Endothelial cell of umbilical vein (primary cell): ENCODE data around the gene TBX4. TPM values are rescaled to one million over a fixed set of nuclear protein-coding genes. Genes with fewer than 3 reads are reported as not detected.

ENCODE experiments used
- BruUV-seq: library from RNA; stranded (reverse); fragments of 400-500 nt; replicated peaks from 2 replicates; lab custom pipeline; 2021; lab: Mats Ljungman, UMichigan
- CTCF ChIA-PET: fragments of 300-600, 350-600 bp; sonication (Branson Sonifier 250); formaldehyde crosslinking; loops from one replicate; lab custom pipeline; 2021; ENCODE audit warnings: antibody characterized with exemption, inconsistent platforms; lab: Charles Lee
- POLR2A ChIA-PET: fragments of 300-600, 350-600 bp; sonication (Branson Sonifier 250); formaldehyde crosslinking; loops from one replicate; lab custom pipeline; 2021; ENCODE audit warnings: antibody characterized with exemption, inconsistent platforms; lab: Charles Lee
- DNase-seq: peaks from one replicate; pipeline ENCODE4 v3.0.0-alpha.2; 2011; ENCODE audit warnings: low read depth, low spot score
- FAIRE-seq: peaks from 2 replicates; lab custom pipeline; 2011; peaks lifted over from hg19 to GRCh38; lab: Jason Lieb, UNC
- H2AFZ ChIP-seq: 2 replicates; pipeline ENCODE4 v1.6.0; 2012; ENCODE audit warnings: low read depth, low read length, control low read depth, inconsistent platforms
- H3K27ac ChIP-seq: 2 replicates; pipeline ENCODE4 v1.5.1; 2011; ENCODE audit warnings: low read depth, mild to moderate bottlenecking, control low read depth, low read length, moderate library complexity; ENCODE audit not compliant: insufficient read depth
- H3K27me3 ChIP-seq, 2 experiments: 2 replicates each; pipeline versions ENCODE4 v1.6.0 to v1.6.1; 2011; ENCODE audit warnings: low read length in 2 of 2, mixed read lengths in 1 of 2; ENCODE audit not compliant: control insufficient read depth in 2 of 2, insufficient read depth in 2 of 2
- H3K36me3 ChIP-seq, 2 experiments: 2 replicates in 1 of 2; 3 replicates in 1 of 2; pipeline ENCODE4 v1.5.1; 2011; ENCODE audit warnings: low read length in 2 of 2, mild to moderate bottlenecking in 1 of 2, moderate library complexity in 1 of 2; ENCODE audit not compliant: control insufficient read depth in 2 of 2, insufficient read depth in 2 of 2; ENCODE audit errors: extremely low read depth in 1 of 2
- H3K4me1 ChIP-seq: 3 replicates; pipeline ENCODE4 v1.5.1; 2011; ENCODE audit warnings: mild to moderate bottlenecking, low read length; ENCODE audit not compliant: control insufficient read depth, insufficient read depth; ENCODE audit errors: extremely low read depth
- H3K4me2 ChIP-seq: 2 replicates; pipeline ENCODE4 v1.6.1; 2011; ENCODE audit warnings: low read length, control low read depth, mixed read lengths; ENCODE audit not compliant: insufficient read depth
- H3K4me3 ChIP-seq, 3 experiments: fragments of 200-600 bp in 1 of 3; sonication (generic), shearing (Covaris generic) in 1 of 3; replicated peaks in 1 of 3; 2 replicates each; pipeline ENCODE4 v1.5.1; 2011 to 2016; ENCODE audit warnings: control low read depth in 3 of 3, low read length in 3 of 3, mild to moderate bottlenecking in 2 of 3, inconsistent platforms in 1 of 3, low read depth in 1 of 3, moderate library complexity in 1 of 3; ENCODE audit not compliant: insufficient read depth in 1 of 3
- H3K79me2 ChIP-seq: 2 replicates; pipeline ENCODE4 v1.6.0; 2012; ENCODE audit warnings: low read length, inconsistent platforms; ENCODE audit not compliant: control insufficient read depth, insufficient read depth
- H3K9ac ChIP-seq: replicated peaks from 2 replicates; pipeline ENCODE3; 2011; ENCODE audit warnings: low read length, control low read depth; ENCODE audit not compliant: insufficient read depth; ENCODE audit errors: extremely low read depth
- H3K9me1 ChIP-seq: replicated peaks from 3 replicates; pipeline ENCODE4 v1.6.0; 2011; ENCODE audit warnings: mild to moderate bottlenecking, low read length; ENCODE audit not compliant: control insufficient read depth, insufficient read depth; ENCODE audit errors: extremely low read depth
- H3K9me3 ChIP-seq: replicated peaks from 2 replicates; pipeline ENCODE4 v1.5.1; 2012; ENCODE audit warnings: low read length, inconsistent platforms; ENCODE audit not compliant: control insufficient read depth, insufficient read depth
- H4K20me1 ChIP-seq: replicated peaks from 2 replicates; pipeline ENCODE3; 2011; ENCODE audit warnings: mild to moderate bottlenecking, low read length; ENCODE audit not compliant: control insufficient read depth, insufficient read depth; ENCODE audit errors: extremely low read depth
- CTCF ChIP-seq, 2 donors: IDR thresholded peaks; 1 replicate in 1 of 2; 2 replicates in 1 of 2; pipeline ENCODE4 v1.5.1; 2011; ENCODE audit warnings: low read length in 2 of 2, mild to moderate bottlenecking in 2 of 2, moderate library complexity in 2 of 2, control low read depth in 1 of 2, inconsistent platforms in 1 of 2, low read depth in 1 of 2; ENCODE audit not compliant: insufficient read depth in 1 of 2; ENCODE audit errors: extremely low read depth in 1 of 2
- EZH2 ChIP-seq: IDR thresholded peaks from 2 replicates; pipeline ENCODE4 v1.6.1; 2012; ENCODE audit warnings: borderline replicate concordance, low read depth, mild to moderate bottlenecking, moderate library complexity, low read length, inconsistent platforms; ENCODE audit not compliant: severe bottlenecking
- FOS ChIP-seq: IDR thresholded peaks from 2 replicates; pipeline ENCODE4 v1.6.1; 2011; ENCODE audit warnings: mild to moderate bottlenecking, low read length, moderate library complexity, borderline replicate concordance; ENCODE audit not compliant: insufficient read depth
- GATA2 ChIP-seq: IDR thresholded peaks from 2 replicates; pipeline ENCODE4 v1.7.0; 2011; ENCODE audit warnings: low read depth, mild to moderate bottlenecking, moderate library complexity, mixed read lengths, low read length; ENCODE audit not compliant: insufficient read length, insufficient read depth
- JUN ChIP-seq: IDR thresholded peaks from 2 replicates; pipeline ENCODE4 v1.6.1; 2011; ENCODE audit warnings: borderline replicate concordance, low read depth; ENCODE audit not compliant: insufficient read length, insufficient read depth
- MAX ChIP-seq: IDR thresholded peaks from 2 replicates; pipeline ENCODE4 v1.6.1; 2011; ENCODE audit not compliant: insufficient read depth, insufficient read length
- MYC ChIP-seq: IDR thresholded peaks from one replicate; pipeline ENCODE4 v1.6.1; 2011; ENCODE audit warnings: mild to moderate bottlenecking, low read depth, low read length
- POLR2A ChIP-seq: IDR thresholded peaks from 2 replicates; pipeline ENCODE4 v1.6.1; 2012; ENCODE audit warnings: low read depth, mild to moderate bottlenecking, control low read depth, low read length
- POLR2AphosphoS5 ChIP-seq: IDR thresholded peaks from 2 replicates; pipeline ENCODE4 v1.6.1; 2012; ENCODE audit warnings: low read depth, mild to moderate bottlenecking, control low read depth, low read length, moderate library complexity; ENCODE audit not compliant: insufficient read depth
- dilution Hi-C: fragments of 300-500 bp; cut with MboI; formaldehyde crosslinking; loops from one replicate; pipeline ENCODE4 v1.15.0; 2019; ENCODE audit warnings: low sequenced_read_pairs; ENCODE audit not compliant: extremely low pct_ligation_motif_present
- intact Hi-C: fragments of 100-400 bp; cut with micrococcal nuclease; formaldehyde crosslinking; loops from one replicate; pipeline ENCODE4 v1.10.0; 2022
- polyA plus RNA-seq, 4 experiments: library from polyadenylated mRNA; depleted of rRNA in 3 of 4; stranded (reverse) in 3 of 4; unstranded in 1 of 4; fragments of >200 nt; gene quantifications; 2 replicates each; pipeline versions ENCODE4 v1.2.1 to v1.2.3, GENCODE V29; 2011 to 2012; ENCODE audit warnings: missing spikeins in 1 of 4
- total RNA-seq: library from RNA; stranded (reverse); gene quantifications from 2 replicates; pipeline ENCODE4 v1.2.3, GENCODE V29; 2021

TBX4 gene
- total and polyA plus RNA-seq, 2 donors (not counting 3 experiments of a cell fraction or from before 2014, with no cell fraction given) = not detected

- dilution Hi-C loops (no loop called here), intact Hi-C loops (no loop called here)
- H4K20me1 ChIP-seq = no peaks in the 10 kb centered on the region
- H3K9me1 ChIP-seq = no peaks in the 10 kb centered on the region
- H3K36me3 ChIP-seq = no peaks in the 10 kb centered on the region
- H3K4me2 ChIP-seq = no peak overlapping the region
- no peaks in the 10 kb centered on the region for H3K79me2 ChIP-seq
- no peaks in the 10 kb centered on the region for H3K4me1 ChIP-seq
- DNase-seq (no peak), FAIRE-seq (no peak)
- peaks cover 2 to 3% of the 10 kb centered on the region in 2 experiments for H3K27me3 ChIP-seq
- H3K27ac ChIP-seq = no peak overlapping the region
- no peak overlapping the region for H3K4me3 ChIP-seq
- POLR2A ChIA-PET = no interaction called here
- no peaks in the 10 kb centered on the region for H3K9me3 ChIP-seq
- no peak overlapping the region for H2AFZ ChIP-seq
- CTCF ChIA-PET = no interaction called here
- no TSS peak for BruUV-seq
- H3K9ac ChIP-seq = no peak overlapping the region
- TF ChIP-seq MAX = no peak
Measured at GRCh38 chr17:61502292-61502691, 50.1 kb downstream of the TBX4 start.

GRCh38 chr17:61503961-61504360, 51.7 kb downstream of the TBX4 start:
- H3K4me3 ChIP-seq = no peak overlapping the region
- no peak overlapping the region for H3K9ac ChIP-seq
- no peak for FAIRE-seq
- no peak for TF ChIP-seq JUN
- TF ChIP-seq GATA2 = no peak
- TF ChIP-seq EZH2 = no peak
- no peak for TF ChIP-seq FOS
- TF ChIP-seq MAX = no peak
- no peak for TF ChIP-seq CTCF (IDR thresholded peaks at IDR 0.05; ENCODE audit: extremely low read depth in 1 of 2, insufficient read depth in 1 of 2, low read depth in 1 of 2, low read length in 2 of 2)
- no peak for TF ChIP-seq POLR2A
- TF ChIP-seq MYC = no peak
- TF ChIP-seq POLR2AphosphoS5 = no peak
- no TSS peak for BruUV-seq
- intact Hi-C loops = no loop called here
- no peak overlapping the region for H2AFZ ChIP-seq
- H3K9me1 ChIP-seq = no peaks in the 10 kb centered on the region
- no peak for DNase-seq
- CTCF ChIA-PET = no interaction called here
- H3K27ac ChIP-seq = no peak overlapping the region
- no peaks in the 10 kb centered on the region for H3K36me3 ChIP-seq
- H3K4me1 ChIP-seq = no peaks in the 10 kb centered on the region
- no peaks in the 10 kb centered on the region for H4K20me1 ChIP-seq
- no peak overlapping the region for H3K4me2 ChIP-seq
- peaks cover 3 to 6% of the 10 kb centered on the region in 2 experiments for H3K27me3 ChIP-seq
- POLR2A ChIA-PET = no interaction called here
- dilution Hi-C loops = no loop called here
- no peaks in the 10 kb centered on the region for H3K9me3 ChIP-seq
- no peaks in the 10 kb centered on the region for H3K79me2 ChIP-seq
